Endodermal cell (in vitro differentiated cells): ENCODE measurements around the gene SEC14L3. TPM values are rescaled to one million over a fixed set of nuclear protein-coding genes. Genes with fewer than 3 reads are reported as not detected.

Experiments used
- DNase-seq: peaks from one replicate; pipeline ENCODE4 v3.0.0-alpha.2; 2017
- H3K27ac ChIP-seq: 2 replicates; pipeline ENCODE4 v1.5.1; 2013; ENCODE audit warnings: mild to moderate bottlenecking, low read depth, low read length, moderate library complexity
- H3K27me3 ChIP-seq: 2 replicates; pipeline ENCODE4 v1.6.1; 2013; ENCODE audit warnings: mild to moderate bottlenecking, low read length, moderate library complexity; ENCODE audit not compliant: insufficient read depth, control insufficient read depth, poor library complexity, severe bottlenecking
- H3K36me3 ChIP-seq: 2 replicates; pipeline ENCODE4 v1.7.0; 2013; ENCODE audit warnings: mild to moderate bottlenecking, low read length, moderate library complexity; ENCODE audit not compliant: control insufficient read depth, insufficient read depth
- H3K4me1 ChIP-seq: one replicate; pipeline ENCODE4 v1.7.0; 2013; ENCODE audit warnings: low read length; ENCODE audit not compliant: control insufficient read depth, insufficient read depth
- H3K4me3 ChIP-seq: 2 replicates; pipeline ENCODE4 v1.5.1; 2013; ENCODE audit warnings: mild to moderate bottlenecking, low read length, moderate library complexity
- H3K9ac ChIP-seq: 2 replicates; pipeline ENCODE4 v1.6.1; 2013; ENCODE audit warnings: mild to moderate bottlenecking, low read length, moderate library complexity; ENCODE audit not compliant: poor library complexity, severe bottlenecking; ENCODE audit errors: extremely low read depth
- H3K9me3 ChIP-seq: 2 replicates; pipeline ENCODE4 v1.6.1; 2013; ENCODE audit warnings: mild to moderate bottlenecking, low read length, moderate library complexity; ENCODE audit not compliant: control insufficient read depth
- H3K27ac Mint-ChIP-seq: 2 replicates; pipeline ENCODE4 v1.8.0; 2020; ENCODE audit warnings: mixed read lengths
- H3K27me3 Mint-ChIP-seq: 2 replicates; pipeline ENCODE4 v1.8.0; 2021; ENCODE audit warnings: mild to moderate bottlenecking, mixed read lengths; ENCODE audit not compliant: insufficient read depth
- H3K36me3 Mint-ChIP-seq: 2 replicates; pipeline ENCODE4 v1.8.0; 2020; ENCODE audit warnings: low read depth, mixed read lengths
- H3K4me1 Mint-ChIP-seq: 2 replicates; pipeline ENCODE4 v1.8.0; 2020; ENCODE audit warnings: mixed read lengths
- H3K4me3 Mint-ChIP-seq: 2 replicates; pipeline ENCODE4 v1.8.0; 2020; ENCODE audit warnings: mild to moderate bottlenecking, moderate library complexity, mixed read lengths
- H3K9me3 Mint-ChIP-seq: 2 replicates; pipeline ENCODE4 v1.8.0; 2020; ENCODE audit warnings: mild to moderate bottlenecking, mixed read lengths
- WGBS, 2 experiments: methylation state at CpG; one replicate each; pipeline versions ENCODE4 v1.1.5 to v1.1.7; 2013; ENCODE audit warnings: missing lambda C conversion rate in 2 of 2, mixed read lengths in 1 of 2; ENCODE audit not compliant: insufficient coverage in 1 of 2, insufficient read length in 1 of 2; 5-methylcytosine and 5-hydroxymethylcytosine counted together
- total RNA-seq, 2 donors: library from RNA; stranded (reverse); fragmentation: NEBNext Ultra II Directional in 1 of 2; extraction: Animal tissue kit (Norgen Biotek cat#: 25700) in 1 of 2; gene quantifications; 2 replicates in 1 of 2; 3 replicates in 1 of 2; pipeline ENCODE4 v1.2.1, GENCODE V29; 2021
- TF ChIP-seq, protein P1 (sequence below): fragments of 200-600 bp; sonication (generic); conservative IDR thresholded peaks from 2 replicates; pipeline ENCODE4 v1.5.0; 2021; ENCODE audit warnings: antibody characterized with exemption, mild to moderate bottlenecking

SEC14L3 gene
- total RNA-seq, 2 donors from 2014 or later, result not detected

DNA sequence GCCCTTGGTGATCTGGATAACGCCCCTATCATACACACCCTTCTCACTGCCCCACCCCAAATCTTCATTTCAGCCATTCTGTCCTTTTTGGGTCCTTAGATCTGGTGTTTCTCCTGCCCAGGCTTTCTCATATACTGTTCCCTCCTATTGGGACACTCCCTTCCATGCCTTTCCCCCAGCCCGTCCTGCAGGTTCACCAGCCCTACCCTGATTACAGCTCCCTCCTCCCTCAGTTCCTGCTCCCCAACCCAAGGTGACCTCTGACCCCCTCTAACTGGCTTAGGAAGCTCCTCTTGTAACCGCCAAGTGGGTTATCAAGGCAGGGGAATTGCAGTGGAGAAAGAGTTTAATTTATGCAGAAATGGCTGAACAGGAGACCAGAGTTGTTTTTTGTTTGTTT lies 33.3 kb downstream of the SEC14L3 start:
- H3K9me3 ChIP-seq, result no peaks in the 10 kb centered on the region
- Mint-ChIP-seq H3K4me1 (no peaks in the 10 kb centered on the region), H3K9me3 (no peaks in the 10 kb centered on the region), H3K27me3 (peaks cover 5% of the 10 kb centered on the region), H3K4me3 (no peak overlapping the region), H3K27ac (no peak overlapping the region), H3K36me3 (no peaks in the 10 kb centered on the region)
- H3K27ac ChIP-seq, result no peak overlapping the region
- H3K36me3 ChIP-seq, result no peaks in the 10 kb centered on the region
- H3K4me3 ChIP-seq, result no peak overlapping the region
- 83 to 89% methylated on average over 3 of the region's 3 CpGs for WGBS, 2 experiments
- no peaks in the 10 kb centered on the region for H3K27me3 ChIP-seq
- H3K9ac ChIP-seq, result no peak overlapping the region
- no peak for DNase-seq
- TF ChIP-seq, protein P1, sequence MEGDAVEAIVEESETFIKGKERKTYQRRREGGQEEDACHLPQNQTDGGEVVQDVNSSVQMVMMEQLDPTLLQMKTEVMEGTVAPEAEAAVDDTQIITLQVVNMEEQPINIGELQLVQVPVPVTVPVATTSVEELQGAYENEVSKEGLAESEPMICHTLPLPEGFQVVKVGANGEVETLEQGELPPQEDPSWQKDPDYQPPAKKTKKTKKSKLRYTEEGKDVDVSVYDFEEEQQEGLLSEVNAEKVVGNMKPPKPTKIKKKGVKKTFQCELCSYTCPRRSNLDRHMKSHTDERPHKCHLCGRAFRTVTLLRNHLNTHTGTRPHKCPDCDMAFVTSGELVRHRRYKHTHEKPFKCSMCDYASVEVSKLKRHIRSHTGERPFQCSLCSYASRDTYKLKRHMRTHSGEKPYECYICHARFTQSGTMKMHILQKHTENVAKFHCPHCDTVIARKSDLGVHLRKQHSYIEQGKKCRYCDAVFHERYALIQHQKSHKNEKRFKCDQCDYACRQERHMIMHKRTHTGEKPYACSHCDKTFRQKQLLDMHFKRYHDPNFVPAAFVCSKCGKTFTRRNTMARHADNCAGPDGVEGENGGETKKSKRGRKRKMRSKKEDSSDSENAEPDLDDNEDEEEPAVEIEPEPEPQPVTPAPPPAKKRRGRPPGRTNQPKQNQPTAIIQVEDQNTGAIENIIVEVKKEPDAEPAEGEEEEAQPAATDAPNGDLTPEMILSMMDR, result no peak
- no peaks in the 10 kb centered on the region for H3K4me1 ChIP-seq

DNA sequence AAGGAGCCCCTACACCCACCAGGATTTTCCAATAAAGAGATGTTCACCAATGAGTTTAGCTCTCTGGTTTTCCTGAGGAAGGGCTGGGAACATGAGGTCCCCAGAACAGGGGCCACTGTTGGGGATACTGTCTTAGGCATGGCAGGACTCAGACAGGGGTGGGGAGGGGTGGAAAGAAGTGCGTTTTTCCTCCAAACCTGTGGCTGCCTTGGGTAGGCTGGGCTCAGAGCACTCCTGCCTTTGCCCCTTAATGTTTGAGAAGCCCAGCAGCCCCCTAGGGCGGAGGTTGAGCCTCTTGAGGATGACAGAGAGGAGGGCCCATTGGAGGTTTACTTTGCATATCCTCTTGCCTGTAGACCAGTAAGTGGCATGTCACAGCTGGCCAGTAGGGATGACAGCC lies 35.6 kb downstream of the SEC14L3 start:
- TF ChIP-seq, protein P1, result no peak
- Mint-ChIP-seq H3K36me3 (no peaks in the 10 kb centered on the region), H3K4me3 (no peak overlapping the region), H3K27ac (no peak overlapping the region), H3K4me1 (no peaks in the 10 kb centered on the region), H3K27me3 (peaks cover 5% of the 10 kb centered on the region), H3K9me3 (no peaks in the 10 kb centered on the region)
- Histone ChIP-seq H3K27ac (no peak overlapping the region), H3K4me1 (no peaks in the 10 kb centered on the region), H3K9me3 (no peaks in the 10 kb centered on the region), H3K9ac (no peak overlapping the region), H3K27me3 (no peaks in the 10 kb centered on the region), H3K36me3 (no peaks in the 10 kb centered on the region), H3K4me3 (no peak overlapping the region)
- no peak for DNase-seq
- WGBS, 2 experiments, result 86 to 90% methylated on average over 1 to 2 of the region's 2 CpGs

DNA sequence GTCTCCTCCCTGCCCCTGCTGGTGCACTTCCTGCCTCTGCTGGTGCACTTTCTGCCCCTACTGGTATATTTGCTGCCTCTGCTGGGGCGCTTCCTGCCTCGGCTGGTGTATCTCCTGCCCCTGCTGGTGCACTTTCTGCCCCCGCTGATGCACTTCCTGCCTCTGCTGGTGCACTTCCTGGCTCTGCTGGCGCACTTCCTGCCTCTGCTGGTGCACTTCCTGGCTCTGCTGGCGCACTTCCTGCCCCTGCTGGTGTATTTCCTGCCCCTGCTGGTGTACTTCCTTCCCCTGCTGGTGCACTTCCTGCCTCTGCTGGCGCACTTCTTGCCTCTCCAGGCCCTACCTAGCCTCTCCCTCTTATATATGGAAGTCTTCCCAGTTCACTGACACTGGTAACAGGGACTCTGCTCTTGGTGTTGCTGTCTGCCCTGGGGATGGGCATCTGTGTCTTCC lies 36.1 kb downstream of the SEC14L3 start:
- Mint-ChIP-seq H3K27ac (no peak overlapping the region), H3K9me3 (no peaks in the 10 kb centered on the region), H3K36me3 (no peaks in the 10 kb centered on the region), H3K4me1 (no peaks in the 10 kb centered on the region), H3K4me3 (no peak overlapping the region), H3K27me3 (peaks cover 5% of the 10 kb centered on the region)
- H3K9ac ChIP-seq, result no peak overlapping the region
- DNase-seq, result no peak
- H3K4me3 ChIP-seq, result no peak overlapping the region
- no peaks in the 10 kb centered on the region for H3K4me1 ChIP-seq
- H3K9me3 ChIP-seq, result no peaks in the 10 kb centered on the region
- TF ChIP-seq, protein P1, result no peak
- H3K27me3 ChIP-seq, result no peaks in the 10 kb centered on the region
- H3K36me3 ChIP-seq, result no peaks in the 10 kb centered on the region
- H3K27ac ChIP-seq, result no peak overlapping the region
- 86 to 88% methylated on average over 6 of the region's 6 CpGs for WGBS, 2 experiments
